Measurements from ENCODE around the gene CAPN15.

GRCh38 chr16:524274-525040, 3.1 kb upstream of the CAPN15 start:
- TF ChIP-seq CTCF (IDR thresholded peaks at IDR 0.05) (no peak), NFIC (IDR thresholded peaks at IDR 0.05; ENCODE audit: borderline replicate concordance) (no peak), EP300 (IDR thresholded peaks at IDR 0.05; ENCODE audit: borderline replicate concordance in 1 of 2, low read depth in 1 of 2, low read length in 1 of 2) (no peak), SIN3A (IDR thresholded peaks at IDR 0.05; ENCODE audit: borderline replicate concordance, low read depth, low read length) (no peak), JUND (IDR thresholded peaks at IDR 0.05) (no peak), USF2 (IDR thresholded peaks at IDR 0.05; ENCODE audit: borderline replicate concordance, low read depth, low read length) (no peak), POLR2AphosphoS5 (IDR thresholded peaks at IDR 0.05; ENCODE audit: low read depth, low read length) (peak; percentile 29; the same call in 1 of the 2 replicates)

All from SK-N-SH (cell line).